Small intestine (tissue), 7 donors: ENCODE data around the gene CDH23. TPM values are rescaled to one million over a fixed set of nuclear protein-coding genes. Genes with fewer than 3 reads are reported as not detected.
A peak's percentile ranks its signal among the peaks of the same experiment; 100 is the strongest.

ENCODE experiments used
- DNase-seq, 2 donors: peaks; one replicate each; pipeline versions ENCODE4 v3.0.0 to v3.0.0-alpha.2; 2013
- FAIRE-seq: peaks from 2 replicates; lab custom pipeline; 2012; peaks lifted over from hg19 to GRCh38; lab: Jason Lieb, UNC
- H3K27ac ChIP-seq, 3 donors: one replicate each; pipeline ENCODE4 v1.5.1; 2013; ENCODE audit warnings: low read length in 2 of 3, mild to moderate bottlenecking in 2 of 3, control low read depth in 1 of 3, inconsistent platforms in 1 of 3, low read depth in 1 of 3, moderate library complexity in 1 of 3
- H3K27me3 ChIP-seq, 3 donors: one replicate each; pipeline ENCODE4 v1.6.1; 2013; ENCODE audit warnings: low read length in 3 of 3, inconsistent platforms in 1 of 3; ENCODE audit not compliant: control insufficient read depth in 3 of 3, insufficient read depth in 3 of 3
- H3K36me3 ChIP-seq, 3 donors: one replicate each; pipeline ENCODE4 v1.6.1; 2013; ENCODE audit warnings: low read length in 3 of 3, inconsistent platforms in 1 of 3, low read depth in 1 of 3, mild to moderate bottlenecking in 1 of 3, moderate library complexity in 1 of 3; ENCODE audit not compliant: control insufficient read depth in 3 of 3, insufficient read depth in 2 of 3
- H3K4me1 ChIP-seq, 3 donors: one replicate each; pipeline ENCODE4 v1.6.1; 2013; ENCODE audit warnings: low read length in 2 of 3, inconsistent platforms in 1 of 3, low read depth in 1 of 3, mild to moderate bottlenecking in 1 of 3, moderate library complexity in 1 of 3; ENCODE audit not compliant: control insufficient read depth in 3 of 3, insufficient read depth in 2 of 3
- H3K4me3 ChIP-seq, 3 donors: one replicate each; pipeline ENCODE4 v1.5.1; 2013; ENCODE audit warnings: low read length in 3 of 3, control low read depth in 1 of 3, inconsistent platforms in 1 of 3, low read depth in 1 of 3, mild to moderate bottlenecking in 1 of 3, moderate library complexity in 1 of 3
- H3K9me3 ChIP-seq, 2 donors: one replicate each; pipeline ENCODE4 v1.6.1; 2013; ENCODE audit warnings: low read depth in 1 of 2, low read length in 1 of 2; ENCODE audit not compliant: control insufficient read depth in 2 of 2, insufficient read depth in 1 of 2
- WGBS, 3 donors: extraction: QIAGEN DNeasy Blood & Tissue Kit; methylation state at CpG; one replicate each; pipeline ENCODE4 v1.1.7; 2013; 5-methylcytosine and 5-hydroxymethylcytosine counted together
- polyA plus RNA-seq, 4 donors: library from polyadenylated mRNA; stranded (reverse) in 3 of 4; unstranded in 1 of 4; fragments of 200-250 nt in 3 of 4; fragments of 120-200 nt in 1 of 4; gene quantifications; one replicate each; pipeline versions ENCODE4 v1.2.1 to v1.2.3, GENCODE V29; 2013
- donor health status: healthy with polysubstance abuse.
- donor health status: control.
- donor health status: control.
- donor health status: Bipolar disorder and iron deficiency.
- donor health status: healthy.

The CDH23 gene
- polyA plus RNA-seq, 4 donors = 0.89 to 2.5 (median 1.6) TPM

GRCh38 chr10:71551970-71552369 lies 155.2 kb downstream of the CDH23 start:
- DNase-seq = no peak
- Histone ChIP-seq H3K36me3 (no peaks in the 10 kb centered on the region), H3K4me1 (no peaks in the 10 kb centered on the region), H3K27me3 (peaks cover 0 to 7% (median 0%) of the 10 kb centered on the region in 3 donors), H3K27ac (no peak overlapping the region), H3K9me3 (no peaks in the 10 kb centered on the region), H3K4me3 (no peak overlapping the region)
- no peak for FAIRE-seq
- 80 to 92% (median 89%) methylated on average over 3 of the region's 3 CpGs for WGBS, 3 donors

- DNase-seq (no peak), FAIRE-seq (no peak)
- no peak overlapping the region for H3K27ac ChIP-seq
- H3K9me3 ChIP-seq = no peaks in the 10 kb centered on the region
- 66 to 68% (median 68%) methylated on average over 5 of the region's 5 CpGs for WGBS, 3 donors
- H3K27me3 ChIP-seq = peaks cover 0 to 7% (median 0%) of the 10 kb centered on the region in 3 donors
- no peaks in the 10 kb centered on the region for H3K4me1 ChIP-seq
- no peaks in the 10 kb centered on the region for H3K36me3 ChIP-seq
- no peak overlapping the region for H3K4me3 ChIP-seq
Observed at GRCh38 chr10:71553432-71553831, 156.7 kb downstream of the CDH23 start.

- H3K27me3 ChIP-seq = peaks cover 0 to 7% (median 0%) of the 10 kb centered on the region in 3 donors
- no peaks in the 10 kb centered on the region for H3K4me1 ChIP-seq
- 6 to 25% (median 9%) methylated on average over 2 of the region's 2 CpGs for WGBS, 3 donors
- H3K27ac ChIP-seq = no peak overlapping the region
- FAIRE-seq = no peak
- H3K9me3 ChIP-seq = no peaks in the 10 kb centered on the region
- H3K36me3 ChIP-seq = no peaks in the 10 kb centered on the region
- no peak overlapping the region for H3K4me3 ChIP-seq
- DNase-seq = peak in 1 of 2 donors; percentile 69
Observed at GRCh38 chr10:71554671-71555070, 158.0 kb downstream of the CDH23 start.

- Histone ChIP-seq H3K4me1 (no peaks in the 10 kb centered on the region), H3K36me3 (no peaks in the 10 kb centered on the region), H3K9me3 (no peaks in the 10 kb centered on the region), H3K27me3 (peaks cover 0 to 7% (median 0%) of the 10 kb centered on the region in 3 donors), H3K27ac (no peak overlapping the region), H3K4me3 (no peak overlapping the region)
- no peak for FAIRE-seq
- WGBS, 3 donors = 32 to 63% (median 45%) methylated on average over 10 of the region's 10 CpGs
- peak in 1 of 2 donors; percentile 10 for DNase-seq
Observed at GRCh38 chr10:71555087-71555723, 158.5 kb downstream of the CDH23 start.

GRCh38 chr10:71555724-71556119 lies 159.0 kb downstream of the CDH23 start:
- FAIRE-seq (no peak), DNase-seq (no peak)
- WGBS, 3 donors = 59 to 61% (median 60%) methylated on average over 1 of the region's 1 CpG

GRCh38 chr10:71558991-71559390 lies 162.3 kb downstream of the CDH23 start:
- 63 to 72% (median 67%) methylated on average over 3 of the region's 3 CpGs for WGBS, 3 donors
- FAIRE-seq = no peak
- peaks cover 0 to 2% (median 0%) of the 10 kb centered on the region in 3 donors for H3K27me3 ChIP-seq
- H3K36me3 ChIP-seq = no peaks in the 10 kb centered on the region
- H3K4me1 ChIP-seq = no peaks in the 10 kb centered on the region
- H3K4me3 ChIP-seq = no peak overlapping the region
- no peak for DNase-seq
- no peaks in the 10 kb centered on the region for H3K9me3 ChIP-seq
- no peak overlapping the region for H3K27ac ChIP-seq

More at GRCh38 chr10:71555724-71556119, 159.0 kb downstream of the CDH23 start:
- Histone ChIP-seq H3K36me3 (no peaks in the 10 kb centered on the region), H3K27ac (no peak overlapping the region), H3K9me3 (no peaks in the 10 kb centered on the region), H3K4me1 (no peaks in the 10 kb centered on the region), H3K27me3 (peaks cover 0 to 7% (median 0%) of the 10 kb centered on the region in 3 donors), H3K4me3 (no peak overlapping the region)

- peak; percentile 9 to 17 for DNase-seq
- Histone ChIP-seq H3K4me3 (no peak overlapping the region), H3K27ac (no peak overlapping the region), H3K27me3 (no peaks in the 10 kb centered on the region), H3K9me3 (no peaks in the 10 kb centered on the region), H3K4me1 (no peaks in the 10 kb centered on the region), H3K36me3 (no peaks in the 10 kb centered on the region)
- FAIRE-seq = no peak
- WGBS, 3 donors = 25 to 37% (median 32%) methylated on average over 5 of the region's 5 CpGs
Observed at GRCh38 chr10:71561003-71561574, 164.4 kb downstream of the CDH23 start.

GRCh38 chr10:71562181-71562580 lies 165.5 kb downstream of the CDH23 start:
- H3K4me3 ChIP-seq = no peak overlapping the region
- FAIRE-seq = no peak
- H3K4me1 ChIP-seq = no peaks in the 10 kb centered on the region
- H3K27ac ChIP-seq = no peak overlapping the region
- no peak for DNase-seq
- no peaks in the 10 kb centered on the region for H3K9me3 ChIP-seq
- no peaks in the 10 kb centered on the region for H3K27me3 ChIP-seq
- no peaks in the 10 kb centered on the region for H3K36me3 ChIP-seq
- 86 to 92% (median 90%) methylated on average over 9 of the region's 9 CpGs for WGBS, 3 donors
